Erythroblast (primary cell): Measurements from ENCODE around the gene ABCA6.
"Not testable (repeated sequence)": the region's sequence is repeated elsewhere in the genome, so short reads cannot be mapped to it uniquely, and the experiment has no call there.

ENCODE experiments used
- GATA1 ChIP-seq: IDR thresholded peaks from 2 replicates; pipeline ENCODE4 v1.6.1; 2011; ENCODE audit warnings: low read depth, mild to moderate bottlenecking, control low read depth, low read length, moderate library complexity
- POLR2A ChIP-seq: IDR thresholded peaks from 2 replicates; pipeline ENCODE4 v1.6.1; 2011; ENCODE audit warnings: mild to moderate bottlenecking, low read length

GRCh38 chr17:69071233-69071586 lies 70.5 kb downstream of the ABCA6 start:
- TF ChIP-seq POLR2A, GATA1: not testable (repeated sequence)
